HEK293 (cell line): ENCODE results near the gene XRN2.

ENCODE experiments used
- CTCF ChIA-PET: fragments of 350-600 bp; formaldehyde crosslinking; extraction: SDS; loops from one replicate; lab custom pipeline; 2021; ENCODE audit warnings: antibody characterized with exemption; lab: Yijun Ruan, JAX
- POLR2A ChIA-PET: fragments of 300-600 bp; formaldehyde crosslinking; extraction: SDS; loops from one replicate; lab custom pipeline; 2020; ENCODE audit warnings: antibody characterized with exemption, inconsistent platforms; lab: Yijun Ruan, JAX
- H3K27ac ChIP-seq: fragments of 200-500 bp; sonication (Bioruptor generic); 2 replicates; pipeline ENCODE4 v1.5.1; 2014; ENCODE audit warnings: low read depth, low read length, control low read depth, inconsistent platforms; ENCODE audit errors: extremely low read depth
- H3K36me3 ChIP-seq, 2 experiments: fragments of 200-500 bp in 1 of 2; sonication (Bioruptor generic) in 1 of 2; 1 replicate in 1 of 2; 2 replicates in 1 of 2; pipeline ENCODE4 v1.5.1; 2014 to 2017; ENCODE audit warnings: inconsistent platforms in 2 of 2, low read length in 2 of 2; ENCODE audit not compliant: control insufficient read depth in 2 of 2, insufficient read depth in 1 of 2
- H3K4me1 ChIP-seq: fragments of 200-500 bp; sonication (Bioruptor generic); 2 replicates; pipeline ENCODE4 v1.5.1; 2014; ENCODE audit warnings: mild to moderate bottlenecking, low read length, inconsistent platforms; ENCODE audit not compliant: control insufficient read depth, insufficient read depth
- H3K4me3 ChIP-seq: 2 replicates; pipeline ENCODE4 v1.5.1; 2011; ENCODE audit warnings: low read depth, mild to moderate bottlenecking, control low read depth, low read length, moderate library complexity
- H3K9me3 ChIP-seq: fragments of 200-500 bp; sonication (Bioruptor generic); 2 replicates; pipeline ENCODE4 v1.5.1; 2014; ENCODE audit warnings: low read depth, low read length, inconsistent platforms; ENCODE audit not compliant: control insufficient read depth, insufficient read depth
- ATF2 ChIP-seq: fragments of 450-650 bp; formaldehyde crosslinking; IDR thresholded peaks from 2 replicates; pipeline ENCODE4 v1.5.1; 2016; ENCODE audit warnings: missing biosample characterization, missing genetic modification characterization, low read depth
- BCL6B ChIP-seq: fragments of 450-650 bp; formaldehyde crosslinking; IDR thresholded peaks from 2 replicates; pipeline ENCODE4 v1.5.1; 2017; ENCODE audit warnings: missing biosample characterization, missing genetic modification characterization
- CTCF ChIP-seq: fragments of 450-650 bp; formaldehyde crosslinking; IDR thresholded peaks from 2 replicates; pipeline ENCODE4 v1.5.1; 2016; ENCODE audit warnings: missing biosample characterization, missing genetic modification characterization
- GLI4 ChIP-seq: fragments of 450-650 bp; formaldehyde crosslinking; IDR thresholded peaks from 2 replicates; pipeline ENCODE4 v1.5.1; 2016; ENCODE audit warnings: missing biosample characterization, missing genetic modification characterization
- IKZF3 ChIP-seq: fragments of 450-650 bp; IDR thresholded peaks from 2 replicates; pipeline ENCODE4 v1.5.0; 2018; ENCODE audit warnings: missing biosample characterization, mild to moderate bottlenecking, missing genetic modification characterization, moderate library complexity
- PBX3 ChIP-seq: sonication (generic); formaldehyde crosslinking; IDR thresholded peaks from 2 replicates; pipeline ENCODE4 v1.8.1; 2022; ENCODE audit warnings: mild to moderate bottlenecking, moderate library complexity, missing genetic modification reagents
- REST ChIP-seq: fragments of 450-650 bp; formaldehyde crosslinking; IDR thresholded peaks from 2 replicates; pipeline ENCODE4 v1.5.1; 2016; ENCODE audit warnings: missing biosample characterization, missing genetic modification characterization
- SALL2 ChIP-seq: fragments of 450-650 bp; formaldehyde crosslinking; IDR thresholded peaks from 2 replicates; pipeline ENCODE4 v1.5.0; 2017; ENCODE audit warnings: missing biosample characterization, mild to moderate bottlenecking, missing genetic modification characterization, borderline replicate concordance
- TSHZ1 ChIP-seq: fragments of 450-650 bp; formaldehyde crosslinking; IDR thresholded peaks from 2 replicates; pipeline ENCODE4 v1.5.1; 2016; ENCODE audit warnings: missing biosample characterization, missing genetic modification characterization, borderline replicate concordance
- YY2 ChIP-seq: fragments of 450-650 bp; formaldehyde crosslinking; IDR thresholded peaks from 2 replicates; pipeline ENCODE4 v1.5.1; 2016; ENCODE audit warnings: missing biosample characterization, missing genetic modification characterization
- ZNF140 ChIP-seq: fragments of 450-650 bp; formaldehyde crosslinking; IDR thresholded peaks from 2 replicates; pipeline ENCODE4 v1.5.1; 2016; ENCODE audit warnings: missing biosample characterization, missing genetic modification characterization
- ZNF146 ChIP-seq: fragments of 450-650 bp; formaldehyde crosslinking; IDR thresholded peaks from 2 replicates; pipeline ENCODE4 v1.5.1; 2016; ENCODE audit warnings: missing biosample characterization, missing genetic modification characterization
- ZNF214 ChIP-seq: fragments of 450-650 bp; formaldehyde crosslinking; IDR thresholded peaks from 2 replicates; pipeline ENCODE4 v1.5.1; 2017; ENCODE audit warnings: missing biosample characterization, mild to moderate bottlenecking, missing genetic modification characterization, borderline replicate concordance
- ZNF488 ChIP-seq: fragments of 450-650 bp; formaldehyde crosslinking; IDR thresholded peaks from 2 replicates; pipeline ENCODE4 v1.5.1; 2016; ENCODE audit warnings: missing biosample characterization, missing genetic modification characterization
- ZNF555 ChIP-seq: fragments of 450-650 bp; formaldehyde crosslinking; conservative IDR thresholded peaks from 2 replicates; pipeline ENCODE4 v1.5.1; 2017; ENCODE audit warnings: missing biosample characterization, mild to moderate bottlenecking, missing genetic modification characterization, inconsistent platforms
- ZNF600 ChIP-seq: fragments of 450-650 bp; formaldehyde crosslinking; IDR thresholded peaks from 2 replicates; pipeline ENCODE4 v1.5.1; 2016; ENCODE audit warnings: missing biosample characterization, missing genetic modification characterization
- ZNF621 ChIP-seq: fragments of 450-650 bp; formaldehyde crosslinking; IDR thresholded peaks from 2 replicates; pipeline ENCODE4 v1.5.1; 2017; ENCODE audit warnings: missing biosample characterization, missing genetic modification characterization
- ZNF704 ChIP-seq: fragments of 450-650 bp; formaldehyde crosslinking; IDR thresholded peaks from 2 replicates; pipeline ENCODE4 v1.5.1; 2016; ENCODE audit warnings: missing biosample characterization, missing genetic modification characterization
- ZNF76 ChIP-seq: fragments of 450-650 bp; formaldehyde crosslinking; IDR thresholded peaks from 2 replicates; pipeline ENCODE4; 2016; ENCODE audit warnings: low read depth, missing biosample characterization, missing genetic modification characterization, borderline replicate concordance
- ZNF768 ChIP-seq: fragments of 450-650 bp; formaldehyde crosslinking; IDR thresholded peaks from 2 replicates; pipeline ENCODE4 v1.5.1; 2018; ENCODE audit warnings: missing biosample characterization, mild to moderate bottlenecking, missing genetic modification characterization

Gene XRN2

GRCh38 chr20:21312813-21313474 lies 9.8 kb downstream of the XRN2 start:
- Histone ChIP-seq H3K9me3 (no peaks in the 10 kb centered on the region), H3K4me3 (no peak overlapping the region), H3K36me3 (peaks cover 0 to 5% of the 10 kb centered on the region in 2 experiments; a peak in 1 of 3 replicates), H3K27ac (no peak overlapping the region), H3K4me1 (peaks cover 15% of the 10 kb centered on the region)
- CTCF ChIA-PET = interaction anchor here (0.7 kb wide), 1 partner anchor 241 kb away, joined by 5 read pairs; no protein-coding TSS in a partner anchor
- TF ChIP-seq PBX3 (CRISPR knock-in tag) (no peak), ZNF704 (tag by site-specific recombination) (no peak), ZNF140 (tag by site-specific recombination) (no peak), CTCF (tag by site-specific recombination) (no peak), ZNF214 (tag by site-specific recombination) (no peak), ZNF600 (tag by site-specific recombination) (no peak), TSHZ1 (tag by site-specific recombination) (no peak), ZNF555 (tag by site-specific recombination) (no peak), SALL2 (tag by site-specific recombination) (no peak), BCL6B (tag by site-specific recombination) (no peak), ZNF621 (tag by site-specific recombination) (no peak), IKZF3 (tag by site-specific recombination) (no peak), GLI4 (tag by site-specific recombination) (no peak), ZNF76 (tag by site-specific recombination) (no peak), ZNF146 (tag by site-specific recombination) (no peak), REST (no peak), ATF2 (tag by site-specific recombination) (no peak), ZNF488 (no peak), YY2 (tag by site-specific recombination) (no peak), ZNF768 (no peak)
- POLR2A ChIA-PET = no interaction called here
